H1 (cell line): ENCODE results near the gene CFLAR. TPM values are rescaled to one million over a fixed set of nuclear protein-coding genes. Genes with fewer than 3 reads are reported as not detected.

Experiments
- CTCF ChIA-PET: fragments of 300-600 bp; sonication (Branson Sonifier 250); formaldehyde crosslinking; loops from one replicate; lab custom pipeline; 2021; ENCODE audit not compliant: partially characterized antibody; lab: Charles Lee
- POLR2A ChIA-PET: fragments of 300-600 bp; sonication (Branson Sonifier 250); formaldehyde crosslinking; loops from one replicate; lab custom pipeline; 2021; ENCODE audit warnings: inconsistent platforms; ENCODE audit not compliant: partially characterized antibody; lab: Charles Lee
- DNase-seq, 2 experiments: peaks; one replicate each; pipeline versions ENCODE4 v3.0.0 to v3.0.0-alpha.2; 2010 to 2022; ENCODE audit warnings: low spot score in 2 of 2, low read depth in 1 of 2, mixed read lengths in 1 of 2
- FAIRE-seq: peaks from 2 replicates; lab custom pipeline; 2011; peaks lifted over from hg19 to GRCh38; lab: Jason Lieb, UNC
- H2AFZ ChIP-seq: 2 replicates; pipeline ENCODE4 v1.8.1; 2012; ENCODE audit warnings: low read length, inconsistent platforms
- H2AK5ac ChIP-seq: 2 replicates; pipeline ENCODE4 v1.6.1; 2013; ENCODE audit warnings: low read depth, low read length
- H2BK120ac ChIP-seq: replicated peaks from 2 replicates; pipeline ENCODE3; 2013; ENCODE audit warnings: low read depth, low read length, inconsistent platforms
- H2BK12ac ChIP-seq: 2 replicates; pipeline ENCODE4 v1.6.1; 2013; ENCODE audit warnings: low read depth, low read length
- H2BK15ac ChIP-seq: 2 replicates; pipeline ENCODE4 v1.6.1; 2013; ENCODE audit warnings: low read length
- H2BK20ac ChIP-seq: 2 replicates; pipeline ENCODE4 v1.6.1; 2013; ENCODE audit warnings: low read length
- H2BK5ac ChIP-seq: 2 replicates; pipeline ENCODE4 v1.6.1; 2013; ENCODE audit warnings: low read depth, low read length
- H3K14ac ChIP-seq: 2 replicates; pipeline ENCODE4 v1.6.1; 2013; ENCODE audit warnings: inconsistent platforms; ENCODE audit not compliant: insufficient read length
- H3K18ac ChIP-seq: 2 replicates; pipeline ENCODE4 v1.6.1; 2013; ENCODE audit warnings: low read length; ENCODE audit errors: extremely low read depth
- H3K23ac ChIP-seq: 2 replicates; pipeline ENCODE4 v1.6.1; 2013; ENCODE audit warnings: inconsistent platforms; ENCODE audit not compliant: insufficient read length
- H3K23me2 ChIP-seq: 2 replicates; pipeline ENCODE4 v1.6.1; 2013; ENCODE audit warnings: low read depth, low read length
- H3K27ac ChIP-seq: 2 replicates; pipeline ENCODE4 v1.6.1; 2011; ENCODE audit warnings: low read depth, low read length, inconsistent platforms
- H3K27me3 ChIP-seq, 4 experiments: replicated peaks in 1 of 4; 1 replicate in 1 of 4; 2 replicates in 3 of 4; pipeline versions ENCODE4 v1.6.1 to v1.8.1; 2011 to 2013; ENCODE audit warnings: low read length in 3 of 4, mild to moderate bottlenecking in 3 of 4, inconsistent platforms in 2 of 4, mixed read lengths in 2 of 4, moderate library complexity in 1 of 4; ENCODE audit not compliant: control insufficient read depth in 3 of 4, insufficient read depth in 3 of 4; ENCODE audit errors: extremely low read depth in 1 of 4
- H3K36me3 ChIP-seq, 4 experiments: 2 replicates each; pipeline versions ENCODE4 v1.6.1 to v1.8.1; 2011 to 2013; ENCODE audit warnings: mild to moderate bottlenecking in 4 of 4, low read length in 3 of 4, moderate library complexity in 2 of 4, control low read depth in 1 of 4, inconsistent platforms in 1 of 4; ENCODE audit not compliant: insufficient read depth in 4 of 4, control insufficient read depth in 2 of 4
- H3K4ac ChIP-seq: replicated peaks from 2 replicates; pipeline ENCODE3; 2013; ENCODE audit warnings: low read length, low read depth, mixed read lengths, inconsistent platforms; ENCODE audit not compliant: insufficient read length
- H3K4me1 ChIP-seq, 4 experiments: replicated peaks in 1 of 4; 1 replicate in 1 of 4; 2 replicates in 3 of 4; pipeline versions ENCODE4 v1.6.1 to v1.8.1; 2011 to 2013; ENCODE audit warnings: low read length in 3 of 4, inconsistent platforms in 2 of 4, mixed read lengths in 1 of 4; ENCODE audit not compliant: insufficient read depth in 4 of 4, control insufficient read depth in 3 of 4
- H3K4me2 ChIP-seq, 2 experiments: 2 replicates each; pipeline versions ENCODE4 v1.6.1 to v1.8.1; 2011 to 2013; ENCODE audit warnings: low read depth in 2 of 2, low read length in 2 of 2, control low read depth in 1 of 2, inconsistent platforms in 1 of 2, mild to moderate bottlenecking in 1 of 2; ENCODE audit not compliant: insufficient read depth in 1 of 2
- H3K4me3 ChIP-seq, 4 experiments: fragments of 200-600, 300-600 bp in 1 of 4; sonication (generic), shearing (Covaris generic), sonication (Bioruptor Twin) in 1 of 4; 2 replicates each; pipeline versions ENCODE4 v1.5.1 to v1.8.1; 2011 to 2016; ENCODE audit warnings: low read length in 4 of 4, low read depth in 3 of 4, control low read depth in 2 of 4, inconsistent platforms in 2 of 4, mild to moderate bottlenecking in 2 of 4, mixed read lengths in 1 of 4, moderate library complexity in 1 of 4; ENCODE audit not compliant: insufficient read depth in 2 of 4; ENCODE audit errors: extremely low read depth in 1 of 4
- H3K56ac ChIP-seq: replicated peaks from 2 replicates; pipeline ENCODE3; 2013; ENCODE audit warnings: low read depth, mild to moderate bottlenecking, mixed read lengths, low read length, inconsistent platforms; ENCODE audit not compliant: insufficient read length
- H3K79me1 ChIP-seq: 2 replicates; pipeline ENCODE4 v1.6.1; 2013; ENCODE audit warnings: low read depth, low read length, control low read depth
- H3K79me2 ChIP-seq, 2 experiments: 2 replicates each; pipeline versions ENCODE4 v1.6.1 to v1.8.1; 2012 to 2013; ENCODE audit warnings: low read length in 2 of 2, mild to moderate bottlenecking in 2 of 2, inconsistent platforms in 1 of 2; ENCODE audit not compliant: insufficient read depth in 2 of 2, control insufficient read depth in 1 of 2
- H3K9ac ChIP-seq, 4 experiments: replicated peaks in 1 of 4; 1 replicate in 1 of 4; 2 replicates in 3 of 4; pipeline versions ENCODE4 v1.6.1 to v1.8.1; 2011 to 2013; ENCODE audit warnings: low read depth in 3 of 4, low read length in 3 of 4, control low read depth in 2 of 4, mild to moderate bottlenecking in 2 of 4, moderate library complexity in 2 of 4, inconsistent platforms in 1 of 4; ENCODE audit errors: extremely low read depth in 1 of 4
- H3K9me3 ChIP-seq, 2 experiments: 2 replicates each; pipeline versions ENCODE4 v1.6.1 to v1.8.1; 2012 to 2013; ENCODE audit warnings: mild to moderate bottlenecking in 2 of 2, moderate library complexity in 2 of 2, control low read depth in 1 of 2, inconsistent platforms in 1 of 2, low read depth in 1 of 2, low read length in 1 of 2, mixed read lengths in 1 of 2; ENCODE audit not compliant: insufficient read depth in 2 of 2
- H4K20me1 ChIP-seq, 2 experiments: replicated peaks in 1 of 2; 2 replicates each; pipeline versions ENCODE3 to v1.8.1; 2011 to 2013; ENCODE audit warnings: inconsistent platforms in 2 of 2, low read length in 2 of 2, mild to moderate bottlenecking in 1 of 2; ENCODE audit not compliant: insufficient read depth in 2 of 2, control insufficient read depth in 1 of 2
- H4K5ac ChIP-seq: 2 replicates; pipeline ENCODE4 v1.6.1; 2013; ENCODE audit warnings: low read length, low read depth, mixed read lengths, inconsistent platforms; ENCODE audit not compliant: insufficient read length
- H4K8ac ChIP-seq: 2 replicates; pipeline ENCODE4 v1.8.0; 2013; ENCODE audit warnings: mild to moderate bottlenecking, moderate library complexity, low read length, inconsistent platforms; ENCODE audit not compliant: insufficient read depth; ENCODE audit errors: extremely low read depth
- H4K91ac ChIP-seq: replicated peaks from 2 replicates; pipeline ENCODE3; 2013; ENCODE audit warnings: low read length, mixed read lengths, inconsistent platforms; ENCODE audit not compliant: insufficient read length
- CHD1 ChIP-seq: IDR thresholded peaks from 2 replicates; pipeline ENCODE4 v1.6.1; 2012; ENCODE audit warnings: low read depth, low read length, improper control_type of control experiment
- KDM1A ChIP-seq: fragments of 200-600, 300-600 bp; sonication (generic); IDR thresholded peaks from 2 replicates; pipeline ENCODE4 v1.7.1; 2016; ENCODE audit warnings: mild to moderate bottlenecking, low read length, borderline replicate concordance
- MAFK ChIP-seq: IDR thresholded peaks from 2 replicates; pipeline ENCODE4 v1.6.1; 2012; ENCODE audit warnings: low read depth, mild to moderate bottlenecking, improper control_type of control experiment, low read length
- RFX5 ChIP-seq: IDR thresholded peaks from 2 replicates; pipeline ENCODE4 v1.6.1; 2011; ENCODE audit warnings: low read depth, low read length, improper control_type of control experiment, borderline replicate concordance
- RNF2 ChIP-seq: fragments of 200-900, 300-1000 bp; sonication (generic); IDR thresholded peaks from 2 replicates; pipeline ENCODE4 v1.7.1; 2016; ENCODE audit warnings: borderline replicate concordance, low read depth, mild to moderate bottlenecking, antibody characterized with exemption, low read length; ENCODE audit not compliant: poor library complexity, severe bottlenecking; ENCODE audit errors: missing control alignments
- SAP30 ChIP-seq: fragments of 300-600 bp; sonication (generic); IDR thresholded peaks from 2 replicates; pipeline ENCODE4 v1.7.1; 2012; ENCODE audit warnings: low read length, moderate library complexity, mild to moderate bottlenecking, inconsistent platforms; ENCODE audit not compliant: insufficient read depth, insufficient replicate concordance
- SP4 ChIP-seq: IDR thresholded peaks from 2 replicates; pipeline ENCODE4 v1.6.1; 2012; ENCODE audit warnings: low read length, inconsistent platforms
- SUZ12 ChIP-seq: fragments of 200-600 bp; sonication (generic); IDR thresholded peaks from 2 replicates; pipeline ENCODE4 v1.6.1; 2012; ENCODE audit warnings: mild to moderate bottlenecking, inconsistent platforms, low read length, moderate library complexity, mixed read lengths
- USF2 ChIP-seq: IDR thresholded peaks from 2 replicates; pipeline ENCODE4 v1.6.1; 2011; ENCODE audit warnings: low read length, improper control_type of control experiment
- YY1 ChIP-seq: IDR thresholded peaks from 2 replicates; pipeline ENCODE4 v1.6.1; 2011; ENCODE audit warnings: low read depth, mild to moderate bottlenecking, low read length
- WGBS, 2 experiments: shearing (Covaris generic) in 1 of 2; methylation state at CpG; one replicate each; pipeline versions ENCODE4 v1.1.6 to v1.1.7; 2013 to 2015; ENCODE audit warnings: low lambda C conversion rate in 2 of 2, mixed read lengths in 2 of 2, inconsistent platforms in 1 of 2, low coverage in 1 of 2, missing lambda C conversion rate in 1 of 2; ENCODE audit not compliant: insufficient replicate concordance in 2 of 2, insufficient coverage in 1 of 2, insufficient read length in 1 of 2; ENCODE audit errors: extremely low coverage in 1 of 2, missing lambda C conversion rate in 1 of 2; 5-methylcytosine and 5-hydroxymethylcytosine counted together
- polyA plus RNA-seq, 7 experiments: library from polyadenylated mRNA; depleted of rRNA in 3 of 7; stranded (reverse) in 5 of 7; unstranded in 2 of 7; fragments of >200 nt in 5 of 7; fragments of 200-250 nt in 2 of 7; gene quantifications; 1 replicate in 5 of 7; 2 replicates in 1 of 7; 4 replicates in 1 of 7; pipeline versions ENCODE4 v1.2.1 to v1.2.3, GENCODE V29; 2011 to 2013; ENCODE audit warnings: missing spikeins in 2 of 7, mixed read lengths in 2 of 7
- total RNA-seq: library from RNA; stranded (reverse); fragmentation: NEBNext Ultra II Directional; extraction: Animal tissue kit (Norgen Biotek cat#: 25700); gene quantifications from 2 replicates; pipeline ENCODE4 v1.2.1, GENCODE V29; 2021

CFLAR gene
- total and polyA plus RNA-seq, 2 of the 8 experiments (the other 6 are each of a cell fraction or from before 2014, with no cell fraction given), result 1.1 to 3.9 TPM

- FAIRE-seq, result no peak
- H3K9me3 ChIP-seq, result no peaks in the 10 kb centered on the region
- no peak overlapping the region for H2AFZ ChIP-seq
- TF ChIP-seq SAP30 (no peak), YY1 (no peak), RNF2 (no peak), USF2 (no peak), MAFK (no peak), SUZ12 (no peak), KDM1A (no peak), SP4 (no peak), RFX5 (no peak), CHD1 (no peak)
- H3K79me2 ChIP-seq, result peaks cover 0 to 19% of the 10 kb centered on the region in 2 experiments; a peak in 2 of 4 replicates
- no peak overlapping the region for H4K91ac ChIP-seq
- H3K27ac ChIP-seq, result no peak overlapping the region
- CTCF ChIA-PET, result interaction anchor here (1.0 to 1.4 kb wide), 3 partner anchors 83 to 112 kb away, joined by 3 to 5 read pairs (median 3); partner anchors contain the start of gene ORC2
- H3K79me1 ChIP-seq, result no peaks in the 10 kb centered on the region
- no peak overlapping the region for H2BK5ac ChIP-seq
- H3K36me3 ChIP-seq, result peaks cover 0 to 5% (median 1%) of the 10 kb centered on the region in 4 experiments; a peak in 2 of 8 replicates
- H3K9ac ChIP-seq, result no peak overlapping the region
- no peak overlapping the region for H3K56ac ChIP-seq
- DNase-seq, result no peak
- H2BK15ac ChIP-seq, result no peak overlapping the region
- no peak overlapping the region for H4K5ac ChIP-seq
- no peaks in the 10 kb centered on the region for H4K20me1 ChIP-seq
- H2BK120ac ChIP-seq, result no peak overlapping the region
- no peak overlapping the region for H3K14ac ChIP-seq
- H3K4me2 ChIP-seq, result no peak overlapping the region
- H3K18ac ChIP-seq, result no peak overlapping the region
- H3K4me1 ChIP-seq, result peaks cover 0 to 3% (median 0%) of the 10 kb centered on the region in 4 experiments; a peak in 2 of 7 replicates
- 83% methylated on average over 7 of the region's 7 CpGs; no CpG with 5 or more reads in 1 of the 2 experiments for WGBS, 2 experiments
- H3K23me2 ChIP-seq, result peaks cover 4% of the 10 kb centered on the region
- H3K4me3 ChIP-seq, result no peak overlapping the region
- POLR2A ChIA-PET, result interaction anchor here (0.6 kb wide), 1 partner anchor 35 kb away, joined by 3 read pairs; no protein-coding TSS in a partner anchor
- no peak overlapping the region for H2AK5ac ChIP-seq
- no peak overlapping the region for H2BK20ac ChIP-seq
- H4K8ac ChIP-seq, result no peak overlapping the region
- H3K4ac ChIP-seq, result no peak overlapping the region
- H2BK12ac ChIP-seq, result no peak overlapping the region
- no peak overlapping the region for H3K23ac ChIP-seq
- no peaks in the 10 kb centered on the region for H3K27me3 ChIP-seq
Measured at GRCh38 chr2:201074996-201075395, 41.0 kb upstream of the CFLAR start.
